HepG2 (cell line): ENCODE measurements around the gene TTC19. TPM values are rescaled to one million over a fixed set of nuclear protein-coding genes. Genes with fewer than 3 reads are reported as not detected.

ENCODE experiments used
- CBFB ChIP-seq: sonication (generic); formaldehyde crosslinking; IDR thresholded peaks from 2 replicates; pipeline ENCODE4 v1.4.0; 2020; ENCODE audit warnings: missing genetic modification reagents
- DRAP1 ChIP-seq: IDR thresholded peaks from 2 replicates; pipeline ENCODE4 v1.6.1; 2016; ENCODE audit warnings: missing genetic modification reagents, missing compliant biosample characterization
- KLF13 ChIP-seq: sonication (generic); formaldehyde crosslinking; IDR thresholded peaks from 2 replicates; pipeline ENCODE4 v1.4.0; 2020; ENCODE audit warnings: mild to moderate bottlenecking, missing genetic modification reagents
- MAF1 ChIP-seq: sonication (generic); formaldehyde crosslinking; IDR thresholded peaks from 2 replicates; pipeline ENCODE4 v1.5.0; 2020; ENCODE audit warnings: missing genetic modification reagents, borderline replicate concordance
- NR2F6 ChIP-seq, 2 experiments: IDR thresholded peaks; 2 replicates each; pipeline ENCODE4 v1.6.1; 2016; ENCODE audit warnings: antibody characterized with exemption in 1 of 2, mild to moderate bottlenecking in 1 of 2
- PTBP1 ChIP-seq: fragments of 200-400 bp; formaldehyde crosslinking; IDR thresholded peaks from 2 replicates; pipeline ENCODE4 v1.6.1; 2018; ENCODE audit warnings: low read length, low read depth; ENCODE audit not compliant: poor library complexity, severe bottlenecking
- SMARCC2 ChIP-seq: fragments of 450-650 bp; IDR thresholded peaks from 2 replicates; pipeline ENCODE4 v1.6.1; 2017; ENCODE audit warnings: antibody characterized with exemption, mild to moderate bottlenecking
- SP4 ChIP-seq: sonication (generic); formaldehyde crosslinking; IDR thresholded peaks from 2 replicates; pipeline ENCODE4 v1.8.1; 2023; ENCODE audit warnings: mild to moderate bottlenecking, missing genetic modification reagents
- TCF7L2 ChIP-seq: IDR thresholded peaks from 2 replicates; pipeline ENCODE4 v1.6.1; 2011; ENCODE audit warnings: mild to moderate bottlenecking, low read depth, low read length, moderate library complexity
- UBTF ChIP-seq: sonication (generic); formaldehyde crosslinking; IDR thresholded peaks from 2 replicates; pipeline ENCODE4 v1.4.0; 2020; ENCODE audit warnings: mild to moderate bottlenecking, missing genetic modification reagents
- ZFAT ChIP-seq: sonication (generic); formaldehyde crosslinking; conservative IDR thresholded peaks from 2 replicates; pipeline ENCODE4 v1.8.1; 2023; ENCODE audit warnings: missing genetic modification reagents, inconsistent platforms
- ZNF33A ChIP-seq: sonication (generic); formaldehyde crosslinking; IDR thresholded peaks from 2 replicates; pipeline ENCODE4 v1.5.1; 2020; ENCODE audit warnings: missing genetic modification reagents, mild to moderate bottlenecking, moderate library complexity, borderline replicate concordance
- ZNF501 ChIP-seq: sonication (generic); formaldehyde crosslinking; IDR thresholded peaks from 2 replicates; pipeline ENCODE4 v1.5.1; 2020; ENCODE audit warnings: mild to moderate bottlenecking, moderate library complexity, missing genetic modification reagents
- ZNF567 ChIP-seq: sonication (generic); formaldehyde crosslinking; IDR thresholded peaks from 2 replicates; pipeline ENCODE4 v1.8.1; 2023; ENCODE audit warnings: mild to moderate bottlenecking, missing genetic modification reagents, borderline replicate concordance
- ZNF629 ChIP-seq: sonication (generic); formaldehyde crosslinking; conservative IDR thresholded peaks from 2 replicates; pipeline ENCODE4 v1.5.0; 2020; ENCODE audit warnings: missing genetic modification reagents
- ZNF713 ChIP-seq: sonication (generic); formaldehyde crosslinking; IDR thresholded peaks from 2 replicates; pipeline ENCODE4 v1.4.0; 2020; ENCODE audit warnings: mild to moderate bottlenecking, missing genetic modification reagents
- polyA plus RNA-seq, 8 experiments: library from polyadenylated mRNA; depleted of rRNA in 3 of 8; stranded (reverse) in 7 of 8; unstranded in 1 of 8; fragments of >200 nt; fragmentation: Illumina TruSeq in 4 of 8; extraction: Trizol in 4 of 8; gene quantifications; 2 replicates each; pipeline versions ENCODE4 v1.2.1 to v1.2.3, GENCODE V29; 2011 to 2016; ENCODE audit warnings: low read depth in 4 of 8, missing spikeins in 1 of 8, mixed read lengths in 1 of 8; ENCODE audit not compliant: insufficient read depth in 1 of 8
- total RNA-seq, 5 experiments: library from RNA; depleted of rRNA; stranded (reverse); fragments of >200 nt; fragmentation: Illumina TruSeq; extraction: Trizol; gene quantifications; 2 replicates each; pipeline ENCODE4 v1.2.3, GENCODE V29; 2016; ENCODE audit warnings: low read depth in 1 of 5

Gene TTC19
- total and polyA plus RNA-seq, 2 of the 13 experiments (the other 11 are each of a cell fraction or from before 2014, with no cell fraction given), result 4.4 to 24.3 TPM

- TF ChIP-seq PTBP1, result no peak
- no peak for TF ChIP-seq KLF13
- no peak for TF ChIP-seq TCF7L2
- 0 out of 2 replicates have a peak, but pooled peaks have one; percentile 23 for TF ChIP-seq CBFB (CRISPR knock-in tag)
- no peak for TF ChIP-seq SMARCC2
- no peak for TF ChIP-seq ZNF501 (CRISPR knock-in tag)
- no peak for TF ChIP-seq MAF1
- 0 out of 2 replicates have a peak, but pooled peaks have one; percentile 14 for TF ChIP-seq DRAP1 (CRISPR knock-in tag)
- TF ChIP-seq SP4 (CRISPR knock-in tag), result no peak
- no peak for TF ChIP-seq NR2F6 (IDR thresholded peaks at IDR 0.05)
- TF ChIP-seq NR2F6 (CRISPR knock-in tag; IDR thresholded peaks at IDR 0.05), result 0 out of 2 replicates have a peak, but pooled peaks have one; percentile 14
- TF ChIP-seq ZNF713 (CRISPR knock-in tag), result 0 out of 2 replicates have a peak, but pooled peaks have one; percentile 67
- no peak for TF ChIP-seq ZNF33A (CRISPR knock-in tag)
- 0 out of 2 replicates have a peak, but pooled peaks have one; percentile 9 for TF ChIP-seq ZNF629
- TF ChIP-seq ZFAT (CRISPR knock-in tag), result no peak
- TF ChIP-seq ZNF567, result no peak
- peak; percentile 36; the same call in 1 of the 2 replicates for TF ChIP-seq UBTF (CRISPR knock-in tag)
Observed at GRCh38 chr17:15966879-15967248, 32.8 kb upstream of the TTC19 start (continued).
